Retinal pigment epithelial cell (primary cell): Measurements from ENCODE around the gene OGT.
A peak's percentile ranks its signal among the peaks of the same experiment; 100 is the strongest.

Experiments used
- DNase-seq: peaks from one replicate; pipeline ENCODE4 v3.0.0-alpha.2; 2010; ENCODE audit warnings: low read depth
- H3K4me3 ChIP-seq: 2 replicates; pipeline ENCODE4 v1.5.1; 2011; ENCODE audit warnings: mild to moderate bottlenecking, low read length, control low read depth, moderate library complexity
- TF ChIP-seq, protein P1 (sequence below): conservative IDR thresholded peaks from 2 replicates; pipeline ENCODE4 v1.5.1; 2011; ENCODE audit warnings: low read depth, low read length, control low read depth, inconsistent platforms

OGT gene

GRCh38 chrX:71540801-71541200 lies 7.9 kb downstream of the OGT start:
- DNase-seq = no peak
- H3K4me3 ChIP-seq = no peak overlapping the region
- TF ChIP-seq, protein P1, sequence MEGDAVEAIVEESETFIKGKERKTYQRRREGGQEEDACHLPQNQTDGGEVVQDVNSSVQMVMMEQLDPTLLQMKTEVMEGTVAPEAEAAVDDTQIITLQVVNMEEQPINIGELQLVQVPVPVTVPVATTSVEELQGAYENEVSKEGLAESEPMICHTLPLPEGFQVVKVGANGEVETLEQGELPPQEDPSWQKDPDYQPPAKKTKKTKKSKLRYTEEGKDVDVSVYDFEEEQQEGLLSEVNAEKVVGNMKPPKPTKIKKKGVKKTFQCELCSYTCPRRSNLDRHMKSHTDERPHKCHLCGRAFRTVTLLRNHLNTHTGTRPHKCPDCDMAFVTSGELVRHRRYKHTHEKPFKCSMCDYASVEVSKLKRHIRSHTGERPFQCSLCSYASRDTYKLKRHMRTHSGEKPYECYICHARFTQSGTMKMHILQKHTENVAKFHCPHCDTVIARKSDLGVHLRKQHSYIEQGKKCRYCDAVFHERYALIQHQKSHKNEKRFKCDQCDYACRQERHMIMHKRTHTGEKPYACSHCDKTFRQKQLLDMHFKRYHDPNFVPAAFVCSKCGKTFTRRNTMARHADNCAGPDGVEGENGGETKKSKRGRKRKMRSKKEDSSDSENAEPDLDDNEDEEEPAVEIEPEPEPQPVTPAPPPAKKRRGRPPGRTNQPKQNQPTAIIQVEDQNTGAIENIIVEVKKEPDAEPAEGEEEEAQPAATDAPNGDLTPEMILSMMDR = no peak

- DNase-seq = no peak
- no peak overlapping the region for H3K4me3 ChIP-seq
- TF ChIP-seq, protein P1 = no peak
Observed at GRCh38 chrX:71541210-71542022, 8.5 kb downstream of the OGT start.

DNA sequence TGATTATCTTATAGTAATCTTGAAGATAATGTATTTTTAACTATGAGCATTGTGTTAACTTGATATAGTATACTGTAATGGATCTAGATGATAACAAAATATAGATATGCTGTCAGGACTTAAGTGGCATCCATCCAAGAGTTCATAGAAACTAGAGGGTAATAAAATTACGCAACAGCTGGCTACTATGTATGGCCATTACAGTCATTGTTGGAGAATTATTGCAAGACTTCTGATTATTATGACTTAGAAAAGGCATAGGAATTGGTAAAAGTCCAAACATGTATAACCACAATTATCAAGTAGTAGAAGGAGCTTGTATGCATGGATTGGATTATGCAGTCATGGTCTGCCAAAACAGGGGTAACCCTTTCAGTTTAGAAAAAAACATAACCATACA lies 9.5 kb downstream of the OGT start:
- no peak overlapping the region for H3K4me3 ChIP-seq
- DNase-seq = no peak
- TF ChIP-seq, protein P1 = no peak

GRCh38 chrX:71542825-71543224 lies 9.9 kb downstream of the OGT start:
- no peak overlapping the region for H3K4me3 ChIP-seq
- TF ChIP-seq, protein P1 = no peak
- no peak for DNase-seq

GRCh38 chrX:71543316-71543715 lies 10.4 kb downstream of the OGT start:
- no peak overlapping the region for H3K4me3 ChIP-seq
- peak; percentile 52 for DNase-seq
- TF ChIP-seq, protein P1 = no peak

- no peak for DNase-seq
Observed at GRCh38 chrX:71545364-71545763, 12.5 kb downstream of the OGT start.

More at GRCh38 chrX:71545364-71545763, 12.5 kb downstream of the OGT start:
- no peak overlapping the region for H3K4me3 ChIP-seq
- TF ChIP-seq, protein P1 = no peak
